Measurements from ENCODE around the gene ENPP1. TPM values are rescaled to one million over a fixed set of nuclear protein-coding genes. Genes with fewer than 3 reads are reported as not detected.

ENPP1 gene
- 3.3 TPM for total RNA-seq
- long read RNA-seq, full-length matches to known transcripts: 2 of 3 reads
- long read RNA-seq, partial matches to known transcripts: 0 of 3 reads
- long read RNA-seq, other reads (novel, unspliced or antisense): 1 of 3 reads

DNA sequence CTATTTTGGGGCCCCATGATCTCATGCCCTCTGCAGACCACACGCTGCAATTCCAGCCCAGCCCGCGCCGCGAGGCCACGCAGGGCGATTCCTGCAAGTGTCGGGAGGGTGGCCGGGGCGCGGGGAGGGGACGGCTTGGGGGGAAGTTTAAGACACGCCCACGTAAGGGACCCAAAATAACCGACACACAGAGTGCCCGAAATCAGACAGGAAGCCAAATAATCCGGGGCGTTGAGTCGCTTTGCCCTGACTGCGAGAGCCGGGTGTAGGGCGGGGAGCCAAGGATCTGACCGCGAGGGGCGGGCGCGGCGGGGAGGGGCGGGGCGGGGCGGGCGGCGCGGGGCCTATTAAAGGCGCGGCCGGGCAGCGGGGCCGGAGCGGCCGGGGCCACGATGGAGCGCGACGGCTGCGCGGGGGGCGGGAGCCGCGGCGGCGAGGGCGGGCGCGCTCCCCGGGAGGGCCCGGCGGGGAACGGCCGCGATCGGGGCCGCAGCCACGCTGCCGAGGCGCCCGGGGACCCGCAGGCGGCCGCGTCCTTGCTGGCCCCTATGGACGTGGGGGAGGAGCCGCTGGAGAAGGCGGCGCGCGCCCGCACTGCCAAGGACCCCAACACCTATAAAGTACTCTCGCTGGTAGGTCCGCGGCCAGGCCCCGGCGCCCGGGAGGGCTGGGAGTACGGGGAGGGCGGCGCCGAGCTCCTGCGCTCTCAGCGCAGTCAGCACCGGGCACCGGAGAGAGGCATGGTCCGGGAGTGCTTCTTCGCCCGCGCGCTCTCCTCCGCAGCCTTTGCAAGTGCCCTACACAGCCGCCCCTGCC is at the start of gene ENPP1:
Gene ENPP1, plus strand, starts transcription at position 377 of the 816 bp plus-strand sequence. Its CDS starts 16 bp downstream, at position 393.
- intact Hi-C loops (cut with DNase I): no loop called here
- peak; percentile 81 for DNase-seq (ENCODE audit: low spot score)

DNA sequence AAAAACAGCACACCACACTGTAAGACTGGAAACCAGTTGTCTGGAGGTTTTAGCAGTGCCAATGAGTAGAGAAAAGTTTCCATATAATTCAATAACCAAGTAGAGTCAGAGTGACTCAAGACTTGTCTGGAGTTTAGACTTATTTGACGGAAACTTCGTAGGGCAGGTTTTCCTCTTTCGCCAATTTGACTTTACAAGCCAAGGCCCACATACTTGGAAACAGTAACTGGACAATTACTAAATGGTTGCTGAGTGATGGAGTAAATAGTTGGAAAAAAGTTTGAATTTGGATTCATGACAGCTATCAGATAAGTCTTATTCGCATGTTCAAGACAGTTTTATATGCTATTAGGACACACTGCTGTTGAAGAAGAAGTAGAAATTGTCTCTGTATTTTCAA is 48.9 kb upstream of the ENPP1 start:
- DNase-seq (ENCODE audit: low spot score): no peak
- intact Hi-C loops (cut with DNase I): no loop called here

DNA sequence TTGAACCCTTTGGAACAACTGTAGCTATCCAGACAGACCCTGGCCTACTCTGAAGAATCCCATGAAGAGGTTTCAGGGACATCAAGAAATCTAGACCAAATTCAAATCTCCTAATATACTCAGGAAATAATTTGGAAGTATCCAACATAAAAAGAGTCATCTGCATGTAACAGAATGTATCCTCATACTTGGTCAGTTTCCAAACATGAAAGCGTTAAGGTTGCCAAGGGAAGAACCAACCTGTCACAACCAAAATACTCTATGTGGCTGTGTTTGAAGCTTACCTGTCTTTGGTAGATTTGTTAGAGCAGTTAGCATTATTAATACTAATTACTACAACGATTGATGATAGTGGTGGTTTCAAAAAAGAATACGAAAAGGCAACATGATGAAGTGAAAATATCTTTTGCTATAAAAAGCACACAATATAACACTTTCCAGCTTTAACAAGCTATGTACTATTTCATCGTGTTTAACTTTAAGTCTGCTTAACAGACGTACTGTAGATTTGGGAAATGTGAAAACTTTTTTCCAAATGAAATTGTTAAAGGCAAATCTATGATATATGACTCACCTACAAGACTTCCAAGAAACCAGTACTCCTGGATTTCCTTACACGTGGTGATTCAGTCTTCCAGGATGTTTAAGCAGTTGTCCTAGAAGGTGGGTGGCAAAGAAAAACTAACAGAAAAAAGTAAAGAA is 46.6 kb upstream of the ENPP1 start:
- no peak for DNase-seq (ENCODE audit: low spot score)
- intact Hi-C loops (cut with DNase I): no loop called here

DNA sequence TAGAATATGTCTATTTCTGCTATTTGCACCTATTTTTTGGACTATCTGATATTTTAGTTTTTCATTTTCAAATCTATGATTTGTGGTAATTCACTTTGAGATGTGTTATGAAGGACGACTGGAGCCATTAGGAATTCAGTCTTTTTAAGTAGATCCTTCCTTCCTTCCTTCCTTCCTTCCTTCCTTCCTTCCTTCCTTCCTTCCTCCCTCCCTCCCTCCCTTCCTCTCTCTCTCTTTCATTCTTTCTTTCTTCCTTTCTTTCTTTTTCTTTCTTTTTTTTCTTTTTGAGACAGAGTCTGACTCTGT is 46.1 kb upstream of the ENPP1 start:
- intact Hi-C loops (cut with DNase I): no loop called here

DNA sequence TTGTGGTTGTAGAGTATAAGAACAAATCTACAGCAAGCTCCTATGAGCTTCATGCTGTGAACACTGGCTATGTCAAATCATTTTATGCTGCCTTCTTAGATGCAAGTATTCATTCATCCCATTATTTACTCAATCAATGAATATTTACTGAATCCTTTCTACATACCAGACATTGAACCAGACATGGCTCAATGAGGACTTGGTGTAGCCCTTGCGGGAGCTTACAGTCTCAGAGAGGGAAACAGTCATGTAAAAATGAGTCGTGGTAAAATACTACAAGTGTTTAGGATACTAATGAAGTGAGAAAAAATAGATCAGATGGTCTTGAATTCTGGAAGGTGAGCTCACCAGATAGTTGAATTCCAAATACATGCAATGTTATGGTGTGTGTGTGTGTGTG is 44.8 kb upstream of the ENPP1 start:
- no peak for DNase-seq (ENCODE audit: low spot score)
- intact Hi-C loops (cut with DNase I): no loop called here

More for the DNA sequence above, 46.1 kb upstream of the ENPP1 start:
- no peak for DNase-seq (ENCODE audit: low spot score)

DNA sequence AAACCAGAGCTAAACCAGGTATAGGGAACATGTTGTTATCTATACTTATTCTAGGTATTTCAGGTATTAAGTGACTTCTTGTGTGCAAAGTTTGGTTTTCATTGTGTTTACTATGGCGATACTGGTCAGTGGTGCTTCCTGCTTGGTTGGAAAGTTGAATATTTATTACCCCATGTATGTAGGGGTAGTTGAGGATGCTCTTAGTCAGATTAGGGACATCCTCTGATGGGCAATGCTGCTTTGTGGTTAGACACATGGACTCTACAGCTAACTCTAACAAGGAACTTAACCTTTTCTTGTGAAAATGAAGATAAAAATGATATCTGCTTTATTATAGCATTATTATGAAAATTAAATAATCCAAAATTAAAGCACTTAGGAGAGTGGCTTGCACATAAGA is 44.1 kb upstream of the ENPP1 start:
- no peak for DNase-seq (ENCODE audit: low spot score)
- intact Hi-C loops (cut with DNase I): no loop called here

DNA sequence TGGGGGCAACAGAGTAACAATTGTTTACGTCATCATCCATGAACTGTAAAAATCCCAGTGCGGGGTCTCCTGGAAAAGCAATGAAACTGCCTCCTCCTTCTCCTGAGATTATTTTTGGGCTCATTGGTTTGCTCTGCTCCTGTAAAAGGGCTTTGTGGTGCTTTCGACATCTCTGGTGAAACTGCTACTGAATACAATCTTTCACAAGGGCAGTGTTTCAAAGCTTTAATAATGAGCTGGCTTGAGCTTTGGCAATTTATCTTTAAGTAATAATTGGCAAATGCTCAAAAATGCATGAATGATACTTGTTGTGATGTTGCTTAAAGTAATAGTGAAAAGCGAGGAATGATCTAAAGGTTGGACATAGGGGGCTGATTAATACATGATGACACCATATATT is 43.5 kb upstream of the ENPP1 start:
- DNase-seq (ENCODE audit: low spot score): no peak

DNA sequence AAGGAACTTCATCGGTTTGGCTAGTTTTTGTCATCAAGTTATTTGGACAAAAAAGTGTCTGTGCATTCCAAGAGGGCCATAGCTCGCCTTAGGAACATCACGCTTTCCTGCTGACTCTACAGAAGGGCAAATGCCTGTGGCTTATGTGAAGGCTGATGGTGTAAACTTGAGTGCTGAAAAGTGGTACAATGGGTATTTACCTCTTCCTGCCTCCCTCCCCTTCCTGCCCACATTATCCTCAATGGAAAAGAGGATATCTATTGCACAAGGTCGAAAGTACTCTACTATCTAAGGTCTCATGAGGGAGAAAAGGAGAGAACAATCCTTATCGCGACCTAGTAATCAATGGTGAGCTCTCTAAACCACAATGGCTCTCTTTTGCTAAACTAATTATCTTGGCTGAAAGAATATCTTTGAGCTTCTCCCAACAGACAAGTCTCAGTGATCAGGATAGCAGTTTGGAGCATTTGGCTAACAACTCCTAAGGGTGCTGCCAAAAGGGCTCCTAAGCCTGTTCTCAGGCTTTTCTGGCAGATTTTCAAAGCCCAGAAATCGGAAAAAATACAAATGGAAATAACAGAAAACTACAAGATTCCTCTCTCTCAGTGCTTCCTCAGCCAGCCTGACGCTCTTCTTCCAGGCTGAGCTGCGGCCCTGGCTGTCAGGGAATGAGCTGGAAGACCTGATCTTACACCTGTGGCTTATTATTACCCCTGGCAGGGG is 42.6 kb upstream of the ENPP1 start:
- DNase-seq (ENCODE audit: low spot score): no peak
- intact Hi-C loops (cut with DNase I): no loop called here

More for the DNA sequence above, 43.5 kb upstream of the ENPP1 start:
- intact Hi-C loops (cut with DNase I): no loop called here

DNA sequence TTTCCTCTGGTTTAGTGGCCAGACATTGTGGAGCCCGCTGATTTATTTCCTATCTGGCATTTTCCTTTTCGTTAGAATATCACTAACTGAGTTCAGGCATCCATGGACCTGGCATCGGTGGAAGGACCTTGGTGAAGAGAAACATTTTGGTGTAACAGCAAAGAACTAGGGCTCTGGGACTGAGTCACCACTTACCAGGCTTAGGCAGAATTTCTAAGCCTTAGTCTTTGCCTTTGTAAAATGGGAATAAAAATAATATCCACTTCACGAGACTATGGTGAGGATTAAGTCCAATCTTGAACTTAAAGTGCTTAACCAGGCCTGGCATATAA is 42.0 kb upstream of the ENPP1 start:
- no peak for DNase-seq (ENCODE audit: low spot score)

DNA sequence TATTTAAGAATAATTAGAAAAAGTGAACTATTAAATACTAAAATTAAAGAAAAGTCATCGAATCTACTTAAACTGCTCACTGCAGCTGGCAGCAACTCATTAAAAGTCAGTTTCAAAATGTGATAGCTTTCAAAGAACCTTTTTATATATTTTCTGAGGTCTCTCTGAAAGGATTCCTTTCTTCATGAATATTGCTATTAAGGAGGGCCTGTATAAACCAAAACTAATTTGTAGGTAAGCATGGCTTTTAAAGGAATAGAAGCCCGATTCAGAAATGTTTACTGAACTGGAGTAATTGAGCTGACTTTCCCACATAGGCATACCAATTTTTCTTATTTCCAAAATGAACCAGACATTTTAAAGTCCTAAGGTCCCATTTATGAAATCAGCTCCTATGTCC is 41.2 kb upstream of the ENPP1 start:
- no peak for DNase-seq (ENCODE audit: low spot score)
- intact Hi-C loops (cut with DNase I): no loop called here

More for the DNA sequence above, 42.0 kb upstream of the ENPP1 start:
- intact Hi-C loops (cut with DNase I): no loop called here

DNA sequence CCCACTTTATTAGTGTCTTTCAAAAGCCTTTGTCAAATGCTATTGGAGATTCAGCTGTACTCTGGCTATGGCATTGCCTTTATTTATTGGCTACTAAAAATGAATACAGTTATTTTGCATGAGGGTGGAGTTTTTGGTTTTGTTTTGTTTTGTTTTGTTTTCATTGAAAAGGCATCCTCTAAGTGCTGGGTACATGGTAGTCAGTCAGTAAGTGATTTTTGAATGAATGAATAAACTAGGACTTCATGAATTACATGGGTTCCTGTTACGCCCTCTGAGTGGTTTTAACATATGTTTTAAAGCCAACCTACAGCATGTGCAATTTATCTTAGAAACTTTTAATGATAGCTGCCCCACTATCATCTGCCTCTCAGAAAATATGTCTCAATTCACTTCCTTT is 38.9 kb upstream of the ENPP1 start:
- intact Hi-C loops (cut with DNase I): no loop called here
- no peak for DNase-seq (ENCODE audit: low spot score)

DNA sequence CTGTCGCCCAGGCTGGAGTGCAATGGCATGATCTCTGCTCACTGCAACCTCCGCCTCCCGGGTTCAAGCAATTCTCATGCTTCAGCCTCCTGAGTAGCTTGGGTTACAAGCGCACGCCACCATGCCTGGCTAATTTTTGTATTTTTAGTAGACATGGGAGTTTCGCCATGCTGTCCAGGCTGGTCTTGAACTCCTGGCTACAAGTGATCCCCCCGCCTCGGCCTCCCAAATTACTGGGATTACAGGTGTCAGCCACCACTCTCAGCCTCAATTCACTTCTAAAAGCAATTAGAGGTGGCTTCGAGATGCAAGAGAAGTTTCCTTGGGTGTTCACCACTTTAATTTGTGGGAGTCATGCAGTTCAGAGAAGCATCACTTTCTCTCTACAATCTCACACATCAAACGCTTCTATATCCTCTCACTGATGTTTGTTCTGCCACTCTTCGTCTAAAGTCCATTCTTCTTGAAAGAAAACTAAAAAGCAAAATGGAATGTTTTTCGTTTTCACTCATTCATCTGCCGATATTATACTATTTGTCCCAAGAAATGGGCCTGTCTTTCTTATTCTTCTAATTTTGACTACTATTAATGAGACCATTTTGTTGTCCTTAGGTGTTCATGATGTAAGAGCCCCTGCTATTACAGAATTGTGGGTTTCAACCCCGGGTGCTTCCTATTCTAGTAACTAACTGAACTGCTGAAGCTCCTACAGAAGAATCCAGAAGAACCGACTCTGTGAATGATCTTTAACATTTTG is 38.3 kb upstream of the ENPP1 start:
- intact Hi-C loops (cut with DNase I): no loop called here
- DNase-seq (ENCODE audit: low spot score): no peak

DNA sequence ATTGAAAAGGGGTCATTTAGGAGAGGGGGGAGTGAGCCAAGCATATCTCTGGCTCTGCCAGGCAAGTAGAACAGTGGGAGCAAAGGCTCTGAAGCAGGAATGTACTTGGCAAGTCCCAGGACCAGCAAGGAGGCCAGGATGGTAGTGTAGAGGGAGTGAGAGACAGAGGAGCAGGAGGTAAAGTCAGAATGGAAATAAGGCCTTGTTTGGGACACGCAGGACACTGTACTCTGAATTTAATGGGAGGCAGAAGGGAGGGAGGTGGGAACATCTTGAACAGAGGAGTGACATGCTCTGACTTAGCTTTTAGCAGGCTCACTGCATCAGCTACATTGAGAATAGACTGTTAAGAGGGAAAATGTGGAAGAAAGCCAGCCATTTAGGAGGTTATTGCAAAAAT is 37.0 kb upstream of the ENPP1 start:
- intact Hi-C loops (cut with DNase I): no loop called here
- no peak for DNase-seq (ENCODE audit: low spot score)

DNA sequence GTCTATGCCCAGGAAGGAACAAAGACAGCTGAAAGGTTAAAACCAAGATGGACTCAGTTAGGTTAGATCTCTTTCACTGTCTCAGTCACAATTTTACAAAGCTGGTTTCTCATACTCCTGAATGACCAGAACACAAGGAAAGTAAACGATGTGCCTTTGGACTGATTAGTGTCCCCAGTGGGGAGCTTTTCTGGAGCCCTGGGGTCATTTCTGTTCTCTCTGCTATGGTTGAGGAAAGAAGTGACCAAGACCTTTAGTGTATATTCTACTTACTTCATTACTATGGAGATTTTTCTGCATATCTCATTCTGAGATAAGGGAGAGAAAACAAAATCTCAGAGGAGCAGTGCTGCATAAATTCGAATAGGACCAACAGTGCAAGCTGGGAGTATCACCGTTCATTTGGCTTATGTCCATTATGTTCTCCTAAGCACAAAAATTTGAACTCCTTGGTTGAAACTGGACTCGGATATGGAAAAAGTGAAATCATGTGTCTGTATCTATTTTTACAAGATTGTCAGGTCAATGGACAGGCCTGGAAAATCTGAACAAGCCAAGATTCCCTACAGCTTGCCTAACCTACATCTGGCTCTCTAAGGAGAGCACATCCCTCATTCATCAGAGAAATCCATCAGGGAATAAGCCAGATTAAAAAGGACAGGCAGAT is 34.4 kb upstream of the ENPP1 start:
- DNase-seq (ENCODE audit: low spot score): no peak
- intact Hi-C loops (cut with DNase I): no loop called here

DNA sequence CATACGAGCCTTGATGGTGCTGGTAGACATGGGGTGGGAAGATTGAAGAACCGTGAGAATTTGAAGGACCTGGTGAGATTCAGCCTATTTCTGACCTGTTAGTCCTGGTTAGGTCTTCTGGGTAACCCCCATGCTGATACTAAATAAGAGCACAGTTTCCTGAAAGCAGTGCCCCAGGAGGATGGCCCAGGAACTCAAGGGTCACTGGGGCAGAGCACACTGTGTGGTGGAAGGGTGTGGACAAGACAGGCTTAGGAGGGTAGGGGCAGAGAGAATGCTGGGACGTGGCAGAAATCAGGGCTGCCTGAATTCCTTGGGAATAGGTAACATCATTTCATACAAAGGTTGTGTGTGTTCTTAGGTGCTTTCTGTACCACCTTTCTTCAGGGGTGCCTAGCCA is 31.9 kb upstream of the ENPP1 start:
- intact Hi-C loops (cut with DNase I): no loop called here
- DNase-seq (ENCODE audit: low spot score): no peak

DNA sequence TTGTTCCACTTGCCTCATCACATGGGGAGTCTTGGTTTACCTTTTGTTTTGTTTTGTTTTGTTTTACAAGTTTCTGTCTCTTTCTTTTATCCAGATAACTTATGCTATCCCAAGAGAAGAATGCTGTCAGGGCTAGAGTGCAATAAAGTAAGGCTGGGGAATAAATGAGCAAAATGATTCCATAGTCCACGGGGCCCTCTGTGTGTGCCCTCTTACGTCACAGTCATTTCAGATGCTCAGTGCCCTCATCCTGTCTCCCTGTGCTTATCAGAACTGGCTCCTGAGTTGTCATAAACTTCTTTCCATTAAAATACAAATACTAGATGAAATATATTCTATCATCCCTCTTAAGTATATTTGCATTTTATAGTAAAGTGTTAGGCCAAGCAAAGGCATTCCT is 30.8 kb upstream of the ENPP1 start:
- intact Hi-C loops (cut with DNase I): no loop called here
- DNase-seq (ENCODE audit: low spot score): no peak

DNA sequence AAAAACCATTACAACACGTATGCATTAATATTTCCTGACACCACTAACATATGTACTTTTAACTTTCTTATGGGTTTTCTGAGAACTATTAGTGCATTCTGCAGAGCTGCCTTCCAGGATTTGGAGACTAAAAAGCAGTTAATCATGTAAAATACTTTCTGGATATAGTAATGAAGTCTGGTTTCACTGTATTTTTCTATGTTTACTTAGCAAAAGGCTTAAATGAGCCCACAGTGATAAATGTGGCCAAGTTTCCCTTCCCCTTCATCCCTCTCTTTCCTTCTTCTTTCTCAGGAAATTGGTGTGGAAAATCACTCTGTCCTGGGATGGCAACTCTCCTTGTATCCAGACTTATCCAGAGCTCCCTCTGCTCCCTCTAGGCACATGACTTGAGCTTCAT is 29.7 kb upstream of the ENPP1 start:
- intact Hi-C loops (cut with DNase I): no loop called here
- no peak for DNase-seq (ENCODE audit: low spot score)

DNA sequence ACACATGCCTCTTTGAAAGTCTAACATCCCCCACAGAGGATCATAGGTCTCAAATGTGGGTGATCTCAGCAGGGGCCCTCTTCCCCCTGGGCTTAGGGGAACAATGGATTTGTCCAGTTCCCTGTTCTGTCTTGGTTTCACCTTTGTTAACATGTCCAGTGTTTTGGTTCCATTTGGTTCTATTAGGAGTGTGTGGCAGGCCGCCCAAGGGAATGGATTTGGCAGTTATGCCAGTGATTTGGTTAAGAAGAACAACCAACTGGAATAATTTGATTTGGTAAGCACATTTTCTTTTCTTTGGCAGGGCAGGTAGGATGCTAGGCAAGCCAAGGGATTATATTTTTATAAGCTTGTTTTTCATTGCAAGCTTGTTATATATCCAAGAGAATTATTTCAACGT is 28.5 kb upstream of the ENPP1 start:
- no peak for DNase-seq (ENCODE audit: low spot score)
- intact Hi-C loops (cut with DNase I): no loop called here

DNA sequence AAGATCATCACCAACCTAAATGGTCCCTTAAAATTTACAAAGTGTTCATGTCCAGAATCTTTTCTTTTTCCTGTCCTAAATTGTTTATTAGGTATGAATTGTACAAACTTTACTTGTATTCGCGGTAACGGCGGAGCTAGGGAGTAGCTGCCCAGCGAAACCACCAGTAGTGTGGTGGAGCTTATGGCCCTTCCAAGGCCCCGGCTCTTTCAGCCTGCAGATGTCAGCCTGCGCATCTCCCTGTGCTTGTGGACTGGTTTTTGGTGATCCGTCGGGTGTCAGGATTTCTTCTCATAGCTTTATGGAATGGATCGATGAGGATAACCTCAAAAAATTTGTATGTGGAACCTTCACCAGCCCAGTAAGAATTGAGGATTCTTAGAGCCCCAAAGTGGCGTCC is 27.2 kb upstream of the ENPP1 start:
- intact Hi-C loops (cut with DNase I): no loop called here
- no peak for DNase-seq (ENCODE audit: low spot score)

Data from cardiac septum (tissue), 1 donor.